COR-L47 (cell line): Measurements from ENCODE around the gene VSIG2.

Experiments used
- DNase-seq: peaks from one replicate; lab custom pipeline; 2025; lab: John Stamatoyannopoulos, UW

VSIG2 gene

GRCh38 chr11:124724979-124725718 lies 26.9 kb downstream of the VSIG2 start:
- DNase-seq = no peak

- DNase-seq = no peak
Observed at GRCh38 chr11:124722176-124722575, 29.9 kb downstream of the VSIG2 start.

GRCh38 chr11:124719534-124719933 lies 32.5 kb downstream of the VSIG2 start:
- DNase-seq = no peak

- DNase-seq = no peak
Observed at GRCh38 chr11:124718801-124719200, 33.3 kb downstream of the VSIG2 start.

GRCh38 chr11:124717786-124718651 lies 34.0 kb downstream of the VSIG2 start:
- no peak for DNase-seq

- no peak for DNase-seq
Observed at GRCh38 chr11:124717421-124717785, 34.7 kb downstream of the VSIG2 start.

GRCh38 chr11:124716591-124716990 lies 35.5 kb downstream of the VSIG2 start:
- DNase-seq = no peak

GRCh38 chr11:124712392-124712791 lies 39.7 kb downstream of the VSIG2 start:
- no peak for DNase-seq

GRCh38 chr11:124707829-124708228 lies 44.2 kb downstream of the VSIG2 start:
- no peak for DNase-seq

- DNase-seq = no peak
Observed at GRCh38 chr11:124700028-124700427, 52.0 kb downstream of the VSIG2 start.

GRCh38 chr11:124699547-124699946 lies 52.5 kb downstream of the VSIG2 start:
- no peak for DNase-seq
